GM21786 (cell line): ENCODE results near the gene SLIT3.

Experiments
- ATAC-seq: cut with Tn5 transposase; IDR thresholded peaks from one replicate; pipeline ENCODE4 v1.9.1; 2021; ENCODE audit not compliant: unreplicated experiment

SLIT3 gene

DNA sequence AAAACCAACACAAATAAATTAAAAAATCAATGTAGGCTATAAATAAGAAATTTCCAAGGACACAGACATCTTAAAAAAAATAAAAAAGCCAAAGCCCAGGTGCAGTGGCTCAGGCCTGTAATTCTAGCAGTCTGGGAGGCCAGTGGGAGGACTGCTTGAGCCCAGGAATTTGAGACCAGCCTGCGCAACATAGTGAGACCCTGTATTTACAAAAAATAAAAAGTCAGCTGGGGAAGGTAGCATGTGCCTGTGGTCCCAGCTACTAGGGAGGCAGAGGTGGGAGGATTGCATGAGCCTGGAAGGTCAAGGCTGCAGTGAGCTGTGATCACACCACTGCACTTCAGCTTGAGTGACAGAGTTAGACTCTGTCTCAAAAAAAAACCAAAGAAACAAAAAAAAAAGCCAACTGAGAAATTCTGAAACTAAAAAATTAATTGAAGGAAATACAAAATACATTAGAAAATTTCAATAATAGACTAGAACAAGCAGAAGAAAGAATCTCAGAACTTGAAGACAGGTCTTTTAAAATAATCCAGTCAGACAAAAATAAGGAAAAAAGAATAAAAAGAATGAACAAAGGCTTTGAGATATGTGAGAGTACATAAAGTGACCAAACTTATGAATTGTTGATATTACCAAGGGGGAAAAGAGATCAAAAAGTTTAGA, 572.3 kb downstream of the SLIT3 start:
- ATAC-seq: no peak

GRCh38 chr5:168727547-168727946, 573.4 kb downstream of the SLIT3 start:
- ATAC-seq: no peak

GRCh38 chr5:168726342-168726741, 574.6 kb downstream of the SLIT3 start:
- ATAC-seq: no peak

DNA sequence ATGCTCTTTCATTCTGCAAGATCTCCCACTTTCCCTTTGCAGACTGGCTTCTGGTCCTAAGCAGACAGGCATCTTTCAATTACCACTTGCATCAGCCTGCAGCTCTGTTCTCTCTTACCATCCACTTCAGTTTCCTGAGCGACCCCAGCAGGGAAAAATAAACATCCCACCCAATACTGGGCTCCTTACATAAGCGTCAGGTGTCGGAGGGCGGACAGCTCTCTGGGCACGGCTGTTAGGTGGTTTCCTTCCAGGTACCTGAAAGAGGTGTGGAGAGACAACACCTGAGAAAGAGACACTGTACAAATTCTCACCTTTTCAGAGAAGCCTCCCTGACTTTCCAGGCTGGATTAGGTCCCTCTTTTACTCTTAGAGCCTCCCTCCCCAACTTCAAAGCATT, 576.7 kb downstream of the SLIT3 start:
- no peak for ATAC-seq

DNA sequence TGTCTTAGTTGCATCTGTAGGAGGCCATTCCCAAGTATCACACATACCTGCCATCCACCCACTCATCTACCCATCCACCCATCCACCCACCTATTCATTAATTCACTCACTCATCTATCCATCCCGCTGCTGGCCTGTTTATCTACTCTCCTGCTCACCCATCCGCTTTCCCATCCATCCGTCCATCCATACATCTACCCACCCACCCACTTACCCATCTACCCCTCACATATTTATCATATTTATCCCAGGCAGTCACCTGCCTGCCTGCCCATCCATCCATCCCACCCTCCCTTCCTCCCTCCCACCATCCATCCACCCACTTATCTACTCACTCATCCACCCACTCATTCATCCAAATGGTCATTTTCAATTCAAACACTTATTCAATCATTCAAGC, 577.9 kb downstream of the SLIT3 start:
- no peak for ATAC-seq

GRCh38 chr5:168721966-168722365, 579.0 kb downstream of the SLIT3 start:
- no peak for ATAC-seq

DNA sequence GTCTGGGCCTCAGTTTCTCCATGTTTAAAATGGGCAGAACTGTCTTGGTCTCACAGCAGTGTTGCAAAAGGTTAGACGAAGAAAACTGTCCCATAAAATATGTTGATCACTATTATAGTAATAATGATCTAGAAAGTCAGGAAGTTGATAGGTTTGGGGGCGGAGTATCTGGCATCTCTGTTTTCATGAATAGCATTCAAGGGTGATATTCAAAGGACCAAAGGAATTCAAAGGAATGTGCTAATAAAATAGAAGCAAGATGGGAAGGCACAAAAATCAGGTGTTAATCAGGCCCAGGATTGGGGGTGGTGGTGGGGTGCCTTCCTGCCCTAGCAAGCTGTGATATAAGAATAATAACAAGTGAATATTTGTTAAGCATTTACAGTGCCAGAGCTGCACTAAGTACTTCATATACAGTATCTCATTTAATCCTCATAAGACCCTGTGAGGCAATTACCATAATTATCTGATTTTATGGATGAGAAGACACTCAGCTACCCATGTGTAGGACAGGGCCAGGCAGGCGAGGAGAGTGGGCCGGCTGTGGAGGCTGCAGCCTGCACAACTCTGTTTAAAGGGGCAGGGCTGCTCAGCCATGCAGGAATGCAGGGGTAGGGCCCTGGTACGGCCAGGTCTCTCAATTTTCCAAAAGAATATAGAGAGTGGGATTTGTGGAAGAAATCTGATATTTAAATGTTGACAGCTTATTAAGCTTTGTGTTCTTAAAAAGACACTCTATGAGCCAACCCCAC, 579.8 kb downstream of the SLIT3 start:
- no peak for ATAC-seq

DNA sequence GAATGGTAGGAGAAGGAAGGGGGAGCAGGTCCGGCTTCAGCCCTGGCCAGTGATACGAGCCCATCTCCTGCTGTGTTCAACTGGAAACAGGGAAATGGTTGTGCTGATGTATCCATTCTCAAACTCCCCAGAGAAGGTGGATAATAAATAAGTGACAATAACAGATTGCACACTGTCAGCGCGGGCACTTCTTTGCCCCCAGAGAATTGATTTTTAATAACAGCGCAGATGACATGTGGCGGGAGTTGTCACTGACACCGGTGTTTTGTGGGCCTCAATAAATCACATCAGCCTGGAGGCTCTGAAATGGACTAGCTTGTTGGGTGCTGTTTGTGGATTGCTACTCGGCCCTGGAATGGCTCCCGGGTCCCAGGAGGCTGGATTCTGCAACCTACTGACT, 580.4 kb downstream of the SLIT3 start:
- ATAC-seq: no peak

- ATAC-seq: no peak
Measured at GRCh38 chr5:168714046-168714445, 586.9 kb downstream of the SLIT3 start.

GRCh38 chr5:168713051-168713450, 587.9 kb downstream of the SLIT3 start:
- no peak for ATAC-seq

GRCh38 chr5:168712280-168712924, 588.5 kb downstream of the SLIT3 start:
- ATAC-seq: no peak

DNA sequence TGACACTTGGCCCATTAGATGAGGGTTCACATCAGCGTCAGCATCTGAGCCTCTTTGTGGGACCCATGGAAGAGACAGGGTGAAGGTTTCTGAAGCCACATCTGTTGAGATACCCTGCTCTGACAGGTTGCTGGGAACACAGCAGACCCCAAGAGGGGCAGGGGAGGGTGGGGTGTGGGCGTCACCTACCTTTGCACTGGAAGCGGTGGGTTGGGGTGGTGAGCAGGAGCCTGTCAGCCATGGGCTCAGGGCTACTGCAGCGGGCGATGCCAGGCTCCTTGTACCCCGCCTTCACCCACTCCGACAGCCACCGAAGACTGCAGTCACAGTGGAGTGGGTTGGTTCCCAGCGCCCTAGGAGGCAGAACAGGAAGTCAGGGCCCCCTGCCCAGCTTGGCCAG, 590.2 kb downstream of the SLIT3 start:
- no peak for ATAC-seq

DNA sequence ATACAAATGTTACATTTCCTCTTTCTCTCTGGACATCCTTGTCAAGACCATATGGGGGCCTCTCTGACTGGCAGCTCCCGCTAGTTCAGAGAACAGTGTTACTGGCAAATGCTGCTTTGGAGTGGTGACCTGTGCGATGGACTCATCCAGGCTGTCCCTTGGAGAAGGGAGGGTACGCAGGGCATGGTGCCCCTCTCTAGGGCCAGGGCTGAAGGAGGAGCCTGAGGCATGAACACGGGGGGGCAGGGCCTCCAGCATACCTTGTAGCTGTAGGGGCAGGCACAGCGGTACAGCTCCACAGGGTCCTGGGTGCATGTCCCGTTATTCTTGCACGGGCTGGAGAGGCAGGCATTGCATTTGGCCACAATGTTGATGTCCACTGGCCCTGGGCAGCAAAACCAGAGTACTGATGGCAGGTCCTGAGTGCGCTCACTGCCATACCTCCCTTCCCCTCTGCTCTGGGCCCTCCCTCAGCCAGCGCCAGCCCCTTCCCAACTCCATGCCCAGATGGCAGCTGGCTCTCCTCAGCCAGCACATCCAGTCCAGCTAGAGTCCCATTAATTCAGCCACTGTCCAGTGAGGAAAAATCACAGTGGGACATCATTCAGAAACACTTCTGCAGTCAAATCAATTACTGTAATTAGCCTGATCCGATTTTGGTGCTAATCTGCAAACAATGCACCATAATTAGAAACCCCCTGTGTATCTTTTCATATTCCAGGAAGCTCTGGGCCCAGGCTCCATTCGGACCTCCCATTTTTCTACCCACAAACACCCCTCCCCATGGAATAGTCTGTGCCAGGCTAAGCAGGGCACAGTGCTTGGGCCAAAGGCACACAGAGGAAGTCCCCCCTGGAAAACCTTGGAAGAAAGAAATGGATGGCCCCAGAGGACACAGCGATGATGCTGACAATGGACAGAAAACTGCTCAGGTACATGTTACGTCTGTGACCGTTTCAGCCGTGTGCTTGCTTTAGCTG, 592.9 kb downstream of the SLIT3 start:
- no peak for ATAC-seq

- ATAC-seq: no peak
Measured at GRCh38 chr5:168706655-168707069, 594.3 kb downstream of the SLIT3 start.

GRCh38 chr5:168705321-168705720, 595.6 kb downstream of the SLIT3 start:
- no peak for ATAC-seq

GRCh38 chr5:168702511-168702910, 598.4 kb downstream of the SLIT3 start:
- no peak for ATAC-seq

DNA sequence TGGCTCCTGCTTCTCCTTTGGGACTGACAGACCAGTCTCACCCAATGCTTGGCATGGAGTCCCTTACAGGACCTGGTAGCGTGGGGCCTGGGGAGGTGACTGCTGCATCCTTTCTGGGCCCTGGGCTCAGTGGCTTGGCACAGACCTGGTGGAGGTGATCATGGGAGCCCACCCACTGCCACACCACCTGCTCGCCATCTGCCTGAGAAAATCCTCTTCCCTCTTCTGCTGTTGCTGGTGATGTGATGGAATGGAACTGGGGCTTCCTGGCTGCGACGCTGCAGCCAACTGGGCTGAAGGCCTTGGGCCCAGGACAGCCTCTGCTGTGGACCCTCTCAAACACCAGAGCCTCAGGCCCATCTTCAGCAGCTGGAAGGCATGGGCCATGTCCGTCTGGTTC, 599.3 kb downstream of the SLIT3 start:
- ATAC-seq: no peak

GRCh38 chr5:168699002-168699401, 601.9 kb downstream of the SLIT3 start:
- no peak for ATAC-seq

- ATAC-seq: no peak
Measured at GRCh38 chr5:168697034-168697720, 603.8 kb downstream of the SLIT3 start.

GRCh38 chr5:168696611-168697010, 604.3 kb downstream of the SLIT3 start:
- no peak for ATAC-seq
